ENCODE data around the gene ENTPD6.

- TF ChIP-seq CTCF (IDR thresholded peaks at IDR 0.05) (no peak), EZH2 (IDR thresholded peaks at IDR 0.05; ENCODE audit: borderline replicate concordance, insufficient read depth, low read depth, low read length, poor library complexity, severe bottlenecking) (no peak)
Observed at GRCh38 chr20:25230166-25230831, 34.8 kb downstream of the ENTPD6 start.

Data from B cell (primary cell).